NCI-H1105 treated with DMSO at 0.1 percent for 48 hours (cell line): ENCODE measurements around the gene ZDHHC11.
"Not testable (repeated sequence)": the region's sequence is repeated elsewhere in the genome, so short reads cannot be mapped to it uniquely, and the experiment has no call there.

ENCODE experiments used
- DNase-seq: peaks from one replicate; lab custom pipeline; 2025; lab: John Stamatoyannopoulos, UW

Gene ZDHHC11

DNA sequence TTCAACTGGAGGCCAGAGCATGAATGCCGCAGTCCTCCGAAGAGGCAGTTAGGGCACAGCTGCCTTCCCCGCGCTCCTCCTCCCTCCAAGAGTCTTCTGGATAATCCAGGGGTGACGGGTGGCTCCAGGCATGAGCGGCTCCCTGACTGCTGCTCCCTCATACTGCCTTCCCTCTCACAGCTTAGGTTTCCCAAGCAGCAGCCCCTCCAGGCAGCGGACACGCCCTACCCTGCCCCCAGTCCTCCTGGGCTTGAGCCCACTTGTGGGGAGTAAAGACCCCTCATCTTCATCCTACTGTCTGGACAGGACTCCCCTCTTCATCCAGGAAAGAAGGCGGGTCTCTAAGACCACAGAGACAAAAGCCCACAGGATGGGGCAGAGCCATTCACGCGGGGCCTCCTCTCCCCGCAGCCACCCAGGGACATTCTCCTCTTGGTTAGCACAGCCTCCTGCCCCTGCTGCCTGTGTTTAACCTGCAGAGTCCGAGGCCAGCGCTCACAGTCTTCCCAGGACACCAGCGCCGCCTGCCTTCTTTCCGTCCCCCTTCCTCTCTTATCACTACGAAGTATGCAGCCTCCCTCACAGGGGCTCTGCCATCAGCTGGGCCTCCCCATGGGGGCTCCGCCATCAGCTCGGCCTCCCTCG is 5.6 kb downstream of the ZDHHC11 start:
- not testable (repeated sequence) for DNase-seq

DNA sequence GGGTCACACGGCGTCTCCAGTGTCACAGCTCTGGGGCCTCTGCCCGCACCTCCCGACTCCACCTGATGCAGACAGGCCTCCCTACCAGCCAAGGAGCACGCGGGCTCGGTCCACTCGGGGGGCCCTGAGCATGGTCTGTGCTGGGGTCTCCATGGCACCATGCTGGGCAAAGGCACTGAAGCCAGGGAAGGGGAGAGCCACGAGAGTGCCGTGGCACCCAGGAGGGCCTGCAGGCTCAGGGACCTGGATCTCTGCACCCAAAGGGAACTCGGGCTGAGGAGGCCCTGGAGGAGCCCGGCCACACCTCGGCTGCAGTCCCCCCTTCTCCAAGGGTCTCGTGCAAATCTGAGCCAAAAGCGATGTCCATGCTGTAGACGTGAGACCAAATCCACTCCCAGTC is 6.4 kb downstream of the ZDHHC11 start:
- DNase-seq, result not testable (repeated sequence)

DNA sequence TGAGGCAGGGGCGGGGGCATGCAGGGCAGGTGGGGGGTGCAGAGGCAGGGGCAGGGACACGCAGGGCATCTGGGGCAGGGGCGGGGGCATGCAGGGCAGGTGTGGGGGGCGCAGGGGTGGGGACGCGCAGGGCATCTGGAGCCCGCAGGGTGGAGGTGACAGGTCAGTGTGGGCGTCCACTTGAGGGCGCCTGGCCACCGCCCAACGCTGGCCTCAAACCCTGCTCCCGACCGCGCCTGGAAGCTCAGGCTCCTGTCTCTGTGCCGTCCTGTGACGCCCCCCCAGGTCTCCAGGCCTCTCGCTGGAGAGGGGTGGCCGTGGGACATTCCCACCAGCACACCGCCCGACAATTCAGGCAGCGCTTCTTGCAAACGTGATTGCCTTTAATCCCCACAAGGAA is 6.9 kb downstream of the ZDHHC11 start:
- not testable (repeated sequence) for DNase-seq

DNA sequence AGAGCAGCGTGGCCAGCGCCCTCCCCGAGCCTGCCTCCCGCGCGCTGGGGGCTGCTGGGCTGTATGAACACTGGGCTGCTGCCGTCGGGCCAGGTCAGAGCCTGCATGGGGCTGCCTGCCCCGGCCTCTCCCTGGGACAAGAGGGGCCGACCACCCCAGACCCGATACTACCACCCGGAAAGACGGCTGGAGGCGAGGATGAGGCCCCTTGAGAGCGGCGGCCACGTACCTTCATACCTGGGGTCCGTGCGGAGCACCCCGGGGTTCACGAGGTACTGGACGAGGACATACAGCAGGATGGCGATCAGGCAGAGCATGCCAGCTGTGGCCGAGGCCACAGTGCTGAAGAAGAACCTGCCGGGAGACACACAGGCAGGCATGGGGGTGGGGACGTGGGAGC is 7.4 kb downstream of the ZDHHC11 start:
- not testable (repeated sequence) for DNase-seq

GRCh38 chr5:842402-843221 is 8.2 kb downstream of the ZDHHC11 start:
- not testable (repeated sequence) for DNase-seq

DNA sequence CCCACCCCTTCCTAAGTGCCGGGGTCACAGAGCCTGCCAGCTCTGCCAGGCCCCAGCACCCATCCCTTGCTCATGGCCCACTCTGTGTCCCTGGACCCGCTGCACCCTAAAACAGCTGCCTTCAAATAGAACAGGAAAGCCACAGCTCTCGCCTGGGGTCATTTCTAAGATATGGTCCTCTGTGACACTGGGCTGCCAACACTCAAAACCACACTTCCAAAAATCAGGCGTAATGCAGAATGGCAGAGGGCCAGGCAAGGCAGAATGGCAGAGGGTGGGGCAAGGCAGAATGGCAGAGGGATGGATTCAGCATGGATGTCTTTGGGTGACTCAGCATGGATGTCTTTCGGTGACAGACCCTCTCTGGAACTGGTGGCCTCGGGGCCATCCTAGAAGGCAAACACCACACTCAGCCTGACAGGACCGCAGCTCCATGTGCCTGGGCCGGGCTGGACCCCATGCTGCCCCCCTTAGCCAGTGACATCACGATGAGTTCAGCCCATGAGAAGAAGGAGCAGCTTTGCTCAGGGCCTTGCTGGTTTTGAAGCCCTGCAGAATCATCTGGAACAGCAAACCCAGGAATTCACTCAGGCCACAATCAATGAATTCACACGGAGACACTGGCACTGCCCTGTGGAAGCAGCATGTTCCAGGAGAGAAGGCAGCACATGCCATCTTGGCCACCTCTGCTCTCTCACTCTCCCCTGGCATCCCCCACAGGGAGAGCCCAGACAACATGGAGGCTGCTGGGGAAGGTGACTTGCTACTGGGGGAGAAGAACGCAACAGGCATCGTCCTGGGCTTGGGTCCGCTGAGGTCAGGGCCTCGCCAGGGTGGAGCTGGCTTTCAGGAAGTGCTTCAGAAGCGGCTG is 9.0 kb downstream of the ZDHHC11 start:
- not testable (repeated sequence) for DNase-seq

- DNase-seq, result not testable (repeated sequence)
These were observed 9.8 kb downstream of the ZDHHC11 start for GRCh38 chr5:840974-841435.

GRCh38 chr5:840118-840973 is 10.4 kb downstream of the ZDHHC11 start:
- DNase-seq, result not testable (repeated sequence)

GRCh38 chr5:838431-838851 is 12.3 kb downstream of the ZDHHC11 start:
- not testable (repeated sequence) for DNase-seq

GRCh38 chr5:837621-838121 is 13.1 kb downstream of the ZDHHC11 start:
- DNase-seq, result not testable (repeated sequence)

- not testable (repeated sequence) for DNase-seq
These were observed 14.7 kb downstream of the ZDHHC11 start for GRCh38 chr5:835933-836612.

GRCh38 chr5:834013-834412 is 16.8 kb downstream of the ZDHHC11 start:
- not testable (repeated sequence) for DNase-seq

DNA sequence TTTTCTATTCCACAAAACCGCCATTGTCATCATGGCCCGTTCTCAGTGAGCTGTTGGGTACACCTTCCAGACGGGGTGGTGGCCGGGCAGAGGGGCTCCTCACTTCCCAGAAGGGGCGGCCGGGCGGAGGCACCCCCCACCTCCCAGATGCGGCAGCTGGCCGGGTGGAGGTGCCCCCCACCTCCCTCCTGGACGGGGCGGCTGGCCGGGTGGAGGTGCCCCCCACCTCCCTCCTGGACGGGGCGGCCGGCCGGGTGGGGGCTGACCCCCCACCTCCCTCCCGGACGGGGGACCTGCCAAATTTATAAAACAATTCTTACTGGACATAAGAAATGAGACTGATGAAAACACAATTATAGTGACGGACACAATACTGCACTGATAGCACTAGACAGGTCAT is 22.6 kb downstream of the ZDHHC11 start:
- DNase-seq, result not testable (repeated sequence)

DNA sequence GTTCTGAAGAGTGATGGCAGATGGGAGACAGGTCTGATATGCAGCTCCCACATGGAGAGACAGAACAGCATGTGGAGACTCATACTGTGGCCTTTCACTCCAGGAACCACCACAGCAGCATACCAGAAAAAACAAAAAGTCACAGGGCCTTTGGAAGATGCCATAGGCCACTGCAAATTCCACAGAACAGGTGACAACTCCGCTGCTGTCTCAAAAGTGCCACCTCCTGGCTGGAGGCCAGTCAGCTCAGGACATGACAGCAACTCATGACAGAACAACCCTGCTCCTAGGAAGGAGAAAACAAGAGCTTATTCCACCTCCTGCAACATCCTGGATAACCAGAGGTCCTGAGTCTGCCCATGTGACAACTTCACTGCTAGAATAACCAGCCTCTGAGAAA is 25.2 kb downstream of the ZDHHC11 start:
- DNase-seq, result not testable (repeated sequence)

DNA sequence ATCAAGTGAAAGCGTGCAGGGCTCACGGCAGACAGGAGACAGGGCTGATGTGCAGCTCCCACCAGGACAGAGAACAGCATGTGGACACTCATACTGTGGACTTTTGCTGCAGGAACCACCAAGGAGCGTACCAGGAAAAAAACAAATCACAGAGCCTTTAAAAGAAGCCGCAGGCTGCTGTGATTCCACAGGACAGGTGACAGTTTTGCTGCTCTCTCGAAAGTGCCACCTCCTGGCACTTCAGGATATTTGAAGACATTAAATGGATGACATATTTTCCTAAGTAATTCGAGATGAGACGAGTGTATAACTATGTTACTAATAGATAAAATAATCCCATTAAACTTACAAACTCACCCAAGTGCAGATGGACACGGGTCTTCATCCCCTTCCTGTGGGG is 29.3 kb downstream of the ZDHHC11 start:
- DNase-seq, result no peak

DNA sequence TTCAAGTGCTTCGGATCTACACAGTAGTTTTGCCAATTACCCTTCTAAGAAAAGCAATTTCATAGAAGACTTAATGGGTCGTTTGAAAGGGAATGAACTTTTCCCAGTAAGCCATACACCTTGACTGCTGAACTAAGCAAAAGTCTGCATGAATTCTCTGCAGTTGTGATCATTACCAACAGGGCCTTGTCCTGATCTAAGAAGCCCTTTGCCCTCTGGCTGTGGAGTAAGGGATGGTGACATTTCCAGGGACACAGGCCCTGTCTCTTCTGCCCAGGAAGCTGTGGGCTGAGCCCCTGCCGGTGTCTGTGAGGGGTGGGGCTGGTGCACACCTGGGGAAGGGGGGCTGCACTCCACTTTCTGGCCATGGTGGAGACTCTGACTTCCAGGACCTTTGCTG is 30.5 kb downstream of the ZDHHC11 start:
- DNase-seq, result no peak

GRCh38 chr5:819078-819477 is 31.7 kb downstream of the ZDHHC11 start:
- DNase-seq, result no peak

DNA sequence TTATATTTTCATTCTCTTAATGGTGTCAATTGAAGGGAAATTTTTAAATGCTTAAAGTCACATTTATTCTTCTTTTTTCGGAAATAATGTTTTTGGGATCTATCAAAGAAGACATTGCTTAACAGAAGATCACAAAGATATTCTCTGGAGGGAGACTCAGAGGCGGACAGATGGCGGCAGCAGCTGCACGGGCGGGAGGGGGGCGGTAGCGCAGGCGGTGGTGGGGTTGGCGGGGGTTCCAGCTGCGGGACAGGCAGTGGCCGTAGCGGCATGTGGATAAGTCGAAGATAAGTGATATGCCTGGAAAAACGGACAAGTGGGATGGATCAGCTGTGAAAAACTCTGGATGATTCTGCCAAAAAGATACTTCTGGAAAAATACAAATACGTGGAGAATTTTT is 34.6 kb downstream of the ZDHHC11 start:
- DNase-seq, result no peak

- no peak for DNase-seq
These were observed 35.3 kb downstream of the ZDHHC11 start for GRCh38 chr5:815449-815848.

GRCh38 chr5:813575-813974 is 37.2 kb downstream of the ZDHHC11 start:
- not testable (repeated sequence) for DNase-seq
